ENCODE results near the gene HMX1.

DNA sequence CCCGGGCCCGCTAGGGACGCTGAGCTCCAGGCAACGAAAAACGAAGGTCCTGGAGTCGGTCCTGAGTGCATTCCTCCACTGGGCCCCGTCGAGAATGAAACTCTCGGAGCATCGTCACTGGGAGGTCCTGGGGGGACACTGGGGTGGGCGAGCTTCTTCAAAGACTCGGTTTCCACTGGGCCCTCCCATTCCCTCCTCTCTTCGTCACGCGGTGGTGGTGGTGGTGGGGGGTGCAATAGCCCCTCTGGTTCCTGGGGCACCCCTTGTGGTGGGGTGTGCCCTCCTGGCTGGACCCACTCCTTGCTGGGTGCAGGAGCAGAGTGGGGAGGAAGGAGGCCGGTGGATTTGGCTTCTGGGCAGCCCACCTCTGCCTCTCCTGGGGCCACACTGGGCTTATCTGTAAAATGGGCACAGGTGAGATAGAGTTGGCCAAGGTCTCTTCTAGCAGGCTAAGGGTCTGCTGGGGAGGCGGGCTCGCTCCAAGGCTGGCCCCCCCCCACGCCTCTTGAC is 12.9 kb downstream of the HMX1 start:
- TF ChIP-seq, protein P1, sequence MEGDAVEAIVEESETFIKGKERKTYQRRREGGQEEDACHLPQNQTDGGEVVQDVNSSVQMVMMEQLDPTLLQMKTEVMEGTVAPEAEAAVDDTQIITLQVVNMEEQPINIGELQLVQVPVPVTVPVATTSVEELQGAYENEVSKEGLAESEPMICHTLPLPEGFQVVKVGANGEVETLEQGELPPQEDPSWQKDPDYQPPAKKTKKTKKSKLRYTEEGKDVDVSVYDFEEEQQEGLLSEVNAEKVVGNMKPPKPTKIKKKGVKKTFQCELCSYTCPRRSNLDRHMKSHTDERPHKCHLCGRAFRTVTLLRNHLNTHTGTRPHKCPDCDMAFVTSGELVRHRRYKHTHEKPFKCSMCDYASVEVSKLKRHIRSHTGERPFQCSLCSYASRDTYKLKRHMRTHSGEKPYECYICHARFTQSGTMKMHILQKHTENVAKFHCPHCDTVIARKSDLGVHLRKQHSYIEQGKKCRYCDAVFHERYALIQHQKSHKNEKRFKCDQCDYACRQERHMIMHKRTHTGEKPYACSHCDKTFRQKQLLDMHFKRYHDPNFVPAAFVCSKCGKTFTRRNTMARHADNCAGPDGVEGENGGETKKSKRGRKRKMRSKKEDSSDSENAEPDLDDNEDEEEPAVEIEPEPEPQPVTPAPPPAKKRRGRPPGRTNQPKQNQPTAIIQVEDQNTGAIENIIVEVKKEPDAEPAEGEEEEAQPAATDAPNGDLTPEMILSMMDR (conservative IDR thresholded peaks at IDR 0.05; ENCODE audit: low read length) = no peak
- TF ChIP-seq EZH2phosphoT487 (IDR thresholded peaks at IDR 0.05; ENCODE audit: borderline replicate concordance, low read depth, low read length) = no peak
